DMS 273 (cell line): ENCODE data around the gene C10orf67.
A peak's percentile ranks its signal among the peaks of the same experiment; 100 is the strongest.
"Not testable (repeated sequence)": the region's sequence is repeated elsewhere in the genome, so short reads cannot be mapped to it uniquely, and the experiment has no call there.

Source experiments
- DNase-seq: peaks from one replicate; lab custom pipeline; 2025; ENCODE audit not compliant: unreplicated experiment; lab: John Stamatoyannopoulos, UW

C10orf67 gene

GRCh38 chr10:23344241-23344841 lies at the start of gene C10orf67:
TSS of gene C10orf67 (minus strand) at chr10:23344797. CDS start at chr10:23344774, 23 bp downstream.
- peak; percentile 56 for DNase-seq

GRCh38 chr10:23391821-23392220 lies 47.2 kb upstream of the C10orf67 start:
- DNase-seq: no peak

- DNase-seq: no peak
Observed at GRCh38 chr10:23390809-23391208, 46.2 kb upstream of the C10orf67 start.

- not testable (repeated sequence) for DNase-seq
Observed at GRCh38 chr10:23390408-23390807, 45.8 kb upstream of the C10orf67 start.

GRCh38 chr10:23387516-23387915 lies 42.9 kb upstream of the C10orf67 start:
- DNase-seq: not testable (repeated sequence)

- DNase-seq: no peak
Observed at GRCh38 chr10:23386052-23386451, 41.5 kb upstream of the C10orf67 start.

- no peak for DNase-seq
Observed at GRCh38 chr10:23384364-23384763, 39.8 kb upstream of the C10orf67 start.

GRCh38 chr10:23383637-23384036 lies 39.0 kb upstream of the C10orf67 start:
- no peak for DNase-seq

GRCh38 chr10:23381298-23382040 lies 36.9 kb upstream of the C10orf67 start:
- no peak for DNase-seq

GRCh38 chr10:23379686-23380085 lies 35.1 kb upstream of the C10orf67 start:
- DNase-seq: no peak

- no peak for DNase-seq
Observed at GRCh38 chr10:23376229-23376655, 31.6 kb upstream of the C10orf67 start.

- DNase-seq: no peak
Observed at GRCh38 chr10:23375366-23375765, 30.8 kb upstream of the C10orf67 start.

GRCh38 chr10:23373156-23373555 lies 28.6 kb upstream of the C10orf67 start:
- no peak for DNase-seq

GRCh38 chr10:23371073-23371472 lies 26.5 kb upstream of the C10orf67 start:
- DNase-seq: no peak

GRCh38 chr10:23370106-23370505 lies 25.5 kb upstream of the C10orf67 start:
- no peak for DNase-seq

GRCh38 chr10:23368816-23369640 lies 24.4 kb upstream of the C10orf67 start:
- no peak for DNase-seq

GRCh38 chr10:23367896-23368595 lies 23.4 kb upstream of the C10orf67 start:
- no peak for DNase-seq

- not testable (repeated sequence) for DNase-seq
Observed at GRCh38 chr10:23365417-23366030, 20.9 kb upstream of the C10orf67 start.

GRCh38 chr10:23364378-23364777 lies 19.8 kb upstream of the C10orf67 start:
- DNase-seq: no peak

- no peak for DNase-seq
Observed at GRCh38 chr10:23363793-23364135, 19.2 kb upstream of the C10orf67 start.
